VCaP (cell line): ENCODE results near the gene SIAH2.
A peak's percentile ranks its signal among the peaks of the same experiment; 100 is the strongest.

Experiments used
- H3K27ac ChIP-seq: fragments of 450-650 bp; 2 replicates; pipeline ENCODE4 v1.5.1; 2017
- CTCF ChIP-seq: fragments of 450-650 bp; conservative IDR thresholded peaks from 2 replicates; pipeline ENCODE4 v1.5.1; 2017; ENCODE audit warnings: mild to moderate bottlenecking, moderate library complexity

Gene SIAH2

DNA sequence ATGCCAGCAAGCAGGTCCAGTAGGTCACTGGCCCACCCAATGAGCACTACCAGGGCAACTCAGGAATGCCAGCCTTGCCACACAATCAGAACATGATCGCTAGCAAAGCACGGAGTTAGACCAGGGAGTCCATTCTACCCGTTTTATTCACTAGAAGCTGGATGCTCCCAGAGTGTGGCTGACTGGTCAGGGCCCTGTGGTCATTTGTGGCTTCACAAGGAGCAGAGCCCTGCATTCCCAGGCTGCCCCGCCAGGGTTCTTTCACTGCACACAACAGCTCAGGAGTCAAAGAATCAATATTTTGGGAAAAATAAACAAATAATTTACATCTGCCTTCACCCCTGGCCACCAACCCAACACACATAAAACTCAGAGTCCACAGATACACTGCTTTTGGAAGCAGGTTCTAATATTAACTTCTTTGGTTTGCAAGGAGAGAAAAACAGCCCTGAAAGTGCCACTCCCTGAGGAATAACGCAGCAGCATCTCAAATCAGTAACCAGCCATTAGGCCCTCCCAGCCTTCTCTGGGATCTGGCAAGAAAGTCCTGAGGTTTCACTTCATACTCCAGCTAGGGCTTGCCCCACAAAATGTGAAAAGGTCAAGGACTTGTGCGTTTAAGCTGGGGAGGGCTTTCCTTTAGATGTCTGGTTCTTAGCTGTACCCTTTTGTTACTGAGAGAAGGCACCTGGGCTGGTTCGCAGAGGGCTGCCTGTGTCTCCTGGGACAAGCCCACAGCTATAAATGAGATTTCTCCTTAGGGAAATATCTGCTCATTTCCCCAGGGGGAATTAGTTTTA lies 16.0 kb downstream of the SIAH2 start:
- H3K27ac ChIP-seq, result peak overlapping the region; percentile 78
- TF ChIP-seq CTCF, result no peak

DNA sequence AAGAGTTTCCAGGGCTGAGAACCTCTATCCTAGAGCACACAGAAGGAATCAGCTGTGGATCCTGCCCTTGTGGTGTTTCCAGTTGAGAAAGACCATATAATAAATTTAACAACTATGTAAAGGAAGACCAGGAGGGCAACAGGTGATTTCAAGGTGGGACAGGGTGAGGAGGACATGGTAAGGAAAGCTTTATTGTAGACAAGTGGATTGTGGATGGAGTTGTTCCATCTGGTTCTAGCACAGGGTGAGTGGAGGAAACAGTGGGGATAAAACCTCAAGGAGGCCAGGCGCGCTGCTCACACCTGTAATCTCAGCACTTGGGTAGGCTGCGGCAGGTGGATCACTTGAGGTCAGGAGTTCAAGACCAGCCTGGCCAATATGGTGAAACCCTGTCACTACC lies 17.1 kb downstream of the SIAH2 start:
- peak overlapping the region; percentile 78 for H3K27ac ChIP-seq
- no peak for TF ChIP-seq CTCF

GRCh38 chr3:150744919-150745211 lies 18.1 kb downstream of the SIAH2 start:
- no peak for TF ChIP-seq CTCF
- peak overlapping the region; percentile 78 for H3K27ac ChIP-seq

DNA sequence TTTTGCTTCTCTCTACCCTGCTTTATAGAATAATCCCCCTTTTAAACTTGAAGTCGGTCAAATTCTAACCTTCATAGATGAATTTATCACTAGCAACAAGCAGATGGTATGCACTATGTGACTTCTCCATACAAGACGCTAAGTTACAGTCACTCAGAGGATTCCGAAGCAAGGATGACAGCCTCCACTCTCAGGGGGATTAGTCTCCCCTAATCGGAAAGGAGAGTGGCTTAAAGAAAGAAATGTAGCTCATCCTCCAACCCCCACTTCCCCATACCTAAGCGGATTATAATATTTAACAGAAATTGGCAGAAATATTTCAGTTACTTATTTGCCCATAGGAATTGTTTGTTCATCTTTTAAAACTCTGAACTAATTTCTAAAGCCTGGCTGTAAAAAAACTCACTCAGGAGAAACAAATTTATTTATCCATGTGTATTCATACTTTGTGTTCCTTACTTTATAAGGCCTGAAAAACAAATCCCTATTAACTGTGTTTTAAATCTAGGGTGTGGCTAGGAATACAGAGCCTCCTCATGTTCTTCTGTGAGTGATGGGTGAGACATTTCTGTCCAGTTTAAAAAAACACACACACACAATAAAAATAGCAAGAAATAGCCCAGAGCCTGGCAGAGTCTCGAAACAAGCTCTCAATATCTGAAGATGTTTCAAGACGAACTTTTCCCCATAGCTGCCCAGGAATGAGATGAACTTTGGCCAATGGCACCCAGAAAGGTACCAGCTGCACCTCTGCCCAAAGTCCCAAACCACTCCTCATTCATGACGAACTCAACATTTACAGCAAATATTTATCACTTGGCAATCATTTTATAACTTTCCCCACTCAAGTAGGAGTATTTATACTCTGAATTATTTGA lies 18.7 kb downstream of the SIAH2 start:
- H3K27ac ChIP-seq, result peak overlapping the region; percentile 78
- TF ChIP-seq CTCF, result no peak

- TF ChIP-seq CTCF, result no peak
- peak overlapping the region; percentile 78 for H3K27ac ChIP-seq
Measured at GRCh38 chr3:150743508-150743907, 19.5 kb downstream of the SIAH2 start.

- no peak for TF ChIP-seq CTCF
- no peak overlapping the region; the same call in 1 of the 2 replicates for H3K27ac ChIP-seq
Measured at GRCh38 chr3:150742679-150743078, 20.3 kb downstream of the SIAH2 start.

GRCh38 chr3:150742141-150742523 lies 20.8 kb downstream of the SIAH2 start:
- no peak overlapping the region for H3K27ac ChIP-seq
- no peak for TF ChIP-seq CTCF
